HEK293 (cell line): Measurements from ENCODE around the gene CASKIN1.

ENCODE experiments used
- CTCF ChIP-seq: fragments of 450-650 bp; formaldehyde crosslinking; IDR thresholded peaks from 2 replicates; pipeline ENCODE4 v1.5.1; 2016; ENCODE audit warnings: missing biosample characterization, missing genetic modification characterization
- GLI2 ChIP-seq: fragments of 450-650 bp; formaldehyde crosslinking; IDR thresholded peaks from 2 replicates; pipeline ENCODE4; 2017; ENCODE audit warnings: missing biosample characterization, missing genetic modification characterization, low read depth, borderline replicate concordance
- HOXD13 ChIP-seq: sonication (generic); formaldehyde crosslinking; IDR thresholded peaks from 2 replicates; pipeline ENCODE4 v1.8.0; 2022; ENCODE audit warnings: missing genetic modification reagents, borderline replicate concordance
- OVOL3 ChIP-seq: fragments of 450-650 bp; formaldehyde crosslinking; IDR thresholded peaks from 2 replicates; pipeline ENCODE4 v1.5.1; 2016; ENCODE audit warnings: missing biosample characterization, missing genetic modification characterization
- SCRT1 ChIP-seq: fragments of 450-650 bp; formaldehyde crosslinking; IDR thresholded peaks from 2 replicates; pipeline ENCODE4 v1.5.1; 2016; ENCODE audit warnings: missing biosample characterization, missing genetic modification characterization, borderline replicate concordance
- SP3 ChIP-seq: fragments of 450-650 bp; formaldehyde crosslinking; IDR thresholded peaks from 2 replicates; pipeline ENCODE4 v1.5.1; 2016; ENCODE audit warnings: missing biosample characterization, missing genetic modification characterization
- WT1 ChIP-seq: fragments of 450-650 bp; formaldehyde crosslinking; IDR thresholded peaks from 2 replicates; pipeline ENCODE4 v1.5.1; 2016; ENCODE audit warnings: missing biosample characterization, missing genetic modification characterization
- ZNF112 ChIP-seq: fragments of 450-650 bp; formaldehyde crosslinking; IDR thresholded peaks from 2 replicates; pipeline ENCODE4 v1.5.0; 2017; ENCODE audit warnings: missing biosample characterization, missing genetic modification characterization
- ZNF148 ChIP-seq: fragments of 450-650 bp; formaldehyde crosslinking; IDR thresholded peaks from 2 replicates; pipeline ENCODE4 v1.5.0; 2017; ENCODE audit warnings: missing biosample characterization, missing genetic modification characterization, borderline replicate concordance
- ZNF26 ChIP-seq: fragments of 450-650 bp; formaldehyde crosslinking; IDR thresholded peaks from 2 replicates; pipeline ENCODE4 v1.5.1; 2016; ENCODE audit warnings: missing biosample characterization, missing genetic modification characterization
- ZNF280D ChIP-seq: fragments of 450-650 bp; formaldehyde crosslinking; IDR thresholded peaks from 2 replicates; pipeline ENCODE4 v1.5.1; 2016; ENCODE audit warnings: missing biosample characterization, missing genetic modification characterization
- ZNF292 ChIP-seq: fragments of 450-650 bp; formaldehyde crosslinking; IDR thresholded peaks from 2 replicates; pipeline ENCODE4 v1.5.1; 2016; ENCODE audit warnings: low read depth, missing biosample characterization, missing genetic modification characterization, borderline replicate concordance
- ZNF311 ChIP-seq: fragments of 450-650 bp; formaldehyde crosslinking; IDR thresholded peaks from 2 replicates; pipeline ENCODE4 v1.5.1; 2017; ENCODE audit warnings: missing biosample characterization, missing genetic modification characterization, borderline replicate concordance
- ZNF37A ChIP-seq: fragments of 450-650 bp; IDR thresholded peaks from 2 replicates; pipeline ENCODE4 v1.5.1; 2018; ENCODE audit warnings: missing biosample characterization, missing genetic modification characterization
- ZNF394 ChIP-seq: fragments of 450-650 bp; formaldehyde crosslinking; IDR thresholded peaks from 2 replicates; pipeline ENCODE4 v1.5.1; 2016; ENCODE audit warnings: missing biosample characterization, missing genetic modification characterization, mild to moderate bottlenecking, moderate library complexity, borderline replicate concordance
- ZNF639 ChIP-seq: fragments of 450-650 bp; formaldehyde crosslinking; IDR thresholded peaks from 2 replicates; pipeline ENCODE4 v1.5.1; 2016; ENCODE audit warnings: missing biosample characterization, missing genetic modification characterization
- ZNF658 ChIP-seq: fragments of 450-650 bp; formaldehyde crosslinking; IDR thresholded peaks from 2 replicates; pipeline ENCODE4; 2016; ENCODE audit warnings: missing biosample characterization, missing genetic modification characterization
- ZNF791 ChIP-seq: fragments of 450-650 bp; formaldehyde crosslinking; IDR thresholded peaks from 2 replicates; pipeline ENCODE4 v1.5.1; 2016; ENCODE audit warnings: missing biosample characterization, missing genetic modification characterization

Gene CASKIN1

GRCh38 chr16:2223942-2224486 is 27.6 kb upstream of the CASKIN1 start (continued):
- TF ChIP-seq GLI2 (tag by site-specific recombination) (no peak), HOXD13 (CRISPR knock-in tag) (no peak), ZNF791 (tag by site-specific recombination) (no peak), ZNF112 (tag by site-specific recombination) (no peak), ZNF26 (tag by site-specific recombination) (no peak), ZNF280D (tag by site-specific recombination) (no peak), OVOL3 (tag by site-specific recombination) (no peak), ZNF37A (tag by site-specific recombination) (no peak), ZNF148 (tag by site-specific recombination) (no peak), ZNF394 (no peak), ZNF639 (tag by site-specific recombination) (0 out of 2 replicates have a peak, but pooled peaks have one; percentile 4), ZNF658 (tag by site-specific recombination) (no peak), CTCF (tag by site-specific recombination) (peak; percentile 60; the same call in 1 of the 2 replicates), WT1 (tag by site-specific recombination) (no peak), SP3 (tag by site-specific recombination) (peak; percentile 19; the same call in 1 of the 2 replicates), ZNF292 (tag by site-specific recombination) (no peak), SCRT1 (tag by site-specific recombination) (peak; percentile 65; the same call in 1 of the 2 replicates), ZNF311 (tag by site-specific recombination) (no peak)
